Ishikawa (cell line): ENCODE measurements around the gene TRIO.

Experiments
- CEBPB ChIP-seq: IDR thresholded peaks from 2 replicates; pipeline ENCODE4 v1.6.1; 2012
- CREB1 ChIP-seq: IDR thresholded peaks from 2 replicates; pipeline ENCODE4 v1.6.1; 2012; ENCODE audit warnings: low read depth
- EGR1 ChIP-seq: IDR thresholded peaks from 2 replicates; pipeline ENCODE4 v1.6.1; 2012
- EP300 ChIP-seq: IDR thresholded peaks from 2 replicates; pipeline ENCODE4 v1.6.1; 2012; ENCODE audit warnings: borderline replicate concordance
- FOXM1 ChIP-seq: IDR thresholded peaks from 2 replicates; pipeline ENCODE4 v1.6.1; 2012; ENCODE audit warnings: low read depth, borderline replicate concordance
- NFIC ChIP-seq: IDR thresholded peaks from 2 replicates; pipeline ENCODE4 v1.6.1; 2012
- RAD21 ChIP-seq: IDR thresholded peaks from 2 replicates; pipeline ENCODE4 v1.6.1; 2012; ENCODE audit warnings: low read depth
- REST ChIP-seq: IDR thresholded peaks from 2 replicates; pipeline ENCODE4 v1.6.1; 2012; ENCODE audit warnings: low read depth, mild to moderate bottlenecking
- TAF1 ChIP-seq: IDR thresholded peaks from 2 replicates; pipeline ENCODE4 v1.6.1; 2012; ENCODE audit warnings: low read depth, mild to moderate bottlenecking
- TCF12 ChIP-seq: IDR thresholded peaks from 2 replicates; pipeline ENCODE4 v1.6.1; 2012; ENCODE audit warnings: low read depth
- TEAD4 ChIP-seq: IDR thresholded peaks from 2 replicates; pipeline ENCODE4 v1.6.1; 2012
- YY1 ChIP-seq: IDR thresholded peaks from 2 replicates; pipeline ENCODE4 v1.6.1; 2012; ENCODE audit warnings: low read depth
- ZBTB7A ChIP-seq: IDR thresholded peaks from 2 replicates; pipeline ENCODE4 v1.6.1; 2012; ENCODE audit warnings: low read depth
- TF ChIP-seq, protein P1 (sequence below): IDR thresholded peaks from 2 replicates; pipeline ENCODE4 v1.6.1; 2012
- TF ChIP-seq, protein P2 (sequence below): IDR thresholded peaks from 2 replicates; pipeline ENCODE4 v1.6.1; 2012

The TRIO gene

DNA sequence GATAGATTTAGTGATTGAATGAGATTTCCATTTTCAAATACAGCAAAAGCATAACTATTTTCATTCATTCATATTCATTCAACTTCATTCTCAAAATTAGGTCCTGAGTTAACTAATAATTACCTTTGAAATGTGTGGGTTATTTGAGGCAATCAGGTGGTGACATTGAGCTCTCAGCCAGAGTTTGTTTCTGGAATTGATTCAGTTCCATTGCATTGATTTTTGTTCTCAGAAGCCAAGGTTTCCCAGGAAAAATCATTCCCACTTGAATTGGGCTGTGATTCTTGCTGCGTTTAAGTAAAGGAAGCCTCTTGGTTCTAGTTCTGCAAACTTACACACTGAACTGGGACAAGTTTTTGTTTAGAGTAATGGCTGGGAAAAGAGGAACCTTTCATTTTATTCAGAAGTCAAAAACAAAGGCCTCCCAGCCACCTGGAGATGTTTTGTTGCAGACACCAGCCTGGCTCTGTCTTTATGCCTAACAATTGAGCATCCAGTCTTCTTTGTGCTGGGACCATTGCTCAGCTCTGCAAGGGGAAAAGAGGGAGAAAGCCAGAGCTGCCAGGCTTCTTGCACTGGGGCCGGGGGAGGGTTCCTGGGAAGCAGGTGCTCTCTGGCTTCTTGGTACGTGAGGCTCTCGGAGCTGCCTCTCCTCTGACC is 198.6 kb downstream of the TRIO start:
- TF ChIP-seq CREB1 (no peak), NFIC (no peak), RAD21 (no peak), TCF12 (no peak), ZBTB7A (no peak), TAF1 (no peak), EP300 (no peak), YY1 (no peak), CEBPB (no peak), REST (no peak), FOXM1 (no peak)
- TF ChIP-seq, protein P1, sequence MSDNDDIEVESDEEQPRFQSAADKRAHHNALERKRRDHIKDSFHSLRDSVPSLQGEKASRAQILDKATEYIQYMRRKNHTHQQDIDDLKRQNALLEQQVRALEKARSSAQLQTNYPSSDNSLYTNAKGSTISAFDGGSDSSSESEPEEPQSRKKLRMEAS: no peak
- TF ChIP-seq, protein P2, sequence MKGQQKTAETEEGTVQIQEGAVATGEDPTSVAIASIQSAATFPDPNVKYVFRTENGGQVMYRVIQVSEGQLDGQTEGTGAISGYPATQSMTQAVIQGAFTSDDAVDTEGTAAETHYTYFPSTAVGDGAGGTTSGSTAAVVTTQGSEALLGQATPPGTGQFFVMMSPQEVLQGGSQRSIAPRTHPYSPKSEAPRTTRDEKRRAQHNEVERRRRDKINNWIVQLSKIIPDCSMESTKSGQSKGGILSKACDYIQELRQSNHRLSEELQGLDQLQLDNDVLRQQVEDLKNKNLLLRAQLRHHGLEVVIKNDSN: no peak

- TF ChIP-seq EP300: no peak
- TF ChIP-seq RAD21: no peak
- no peak for TF ChIP-seq YY1
- TF ChIP-seq TCF12: no peak
- TF ChIP-seq TAF1: no peak
These were observed 199.2 kb downstream of the TRIO start for GRCh38 chr5:14342306-14342705.

DNA sequence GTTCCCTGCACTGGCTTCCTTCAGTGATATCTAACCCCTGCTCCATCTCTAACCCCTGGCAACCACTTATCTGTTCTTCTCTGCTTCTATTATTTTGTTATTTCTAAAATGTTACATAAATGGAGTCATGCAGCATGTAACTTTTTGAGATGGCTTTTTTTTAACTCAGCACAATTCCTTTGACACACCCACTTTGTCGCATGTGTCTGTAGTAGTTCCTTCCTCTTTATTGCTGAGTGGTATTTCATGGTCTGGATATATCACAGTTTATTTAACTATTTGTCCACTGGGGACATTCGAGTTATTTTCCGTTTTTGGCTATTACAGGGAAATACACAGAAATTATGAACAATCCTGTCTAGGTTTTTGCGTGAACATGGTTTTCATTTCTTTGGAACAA is 200.2 kb downstream of the TRIO start:
- TF ChIP-seq YY1 (no peak), RAD21 (no peak), EGR1 (no peak), TAF1 (no peak)

DNA sequence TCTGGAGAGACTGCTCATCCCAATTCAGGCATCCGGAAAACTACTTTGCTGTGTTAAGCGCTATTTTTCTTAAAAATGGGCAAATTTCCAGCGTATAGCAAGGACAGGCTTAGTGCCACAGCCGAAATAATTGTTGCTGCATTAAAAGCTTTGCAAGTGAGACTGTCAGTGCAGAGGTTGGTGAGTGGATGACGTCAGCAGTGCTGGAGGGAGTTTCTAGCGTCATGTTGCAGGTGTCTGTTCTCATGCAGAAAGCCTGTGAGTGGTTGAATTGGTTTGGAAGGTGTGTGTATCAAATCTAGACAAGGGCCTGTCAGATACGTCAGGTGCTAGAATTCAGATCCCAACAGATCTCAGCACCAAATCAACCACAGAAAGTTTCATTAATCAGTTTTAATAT is 204.4 kb downstream of the TRIO start:
- no peak for TF ChIP-seq ZBTB7A
- TF ChIP-seq FOXM1: no peak
- no peak for TF ChIP-seq YY1
- TF ChIP-seq, protein P1: no peak
- no peak for TF ChIP-seq EGR1

DNA sequence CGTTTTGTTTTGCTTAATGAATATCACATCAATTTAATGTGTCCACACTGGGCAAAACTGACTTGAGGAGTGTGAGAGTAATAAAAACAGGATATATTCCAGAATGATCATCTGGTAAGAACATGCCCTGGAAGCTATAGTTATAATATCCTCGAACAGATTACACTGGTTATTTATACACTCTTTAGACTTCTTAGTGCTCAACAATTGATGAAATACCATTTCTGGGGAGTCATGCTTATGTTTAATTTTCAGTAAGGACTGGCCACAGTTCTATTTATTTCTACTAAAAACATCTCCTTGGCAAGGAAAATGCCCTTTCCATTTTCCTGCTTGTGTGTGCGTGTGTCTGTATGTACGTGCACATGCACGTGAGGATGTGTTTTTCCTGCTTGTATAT is 205.0 kb downstream of the TRIO start:
- TF ChIP-seq, protein P1: no peak
- TF ChIP-seq CEBPB (no peak), TEAD4 (no peak), NFIC (no peak), TAF1 (no peak), CREB1 (no peak), FOXM1 (no peak), RAD21 (no peak), EGR1 (no peak), YY1 (no peak), REST (no peak), ZBTB7A (no peak), TCF12 (no peak), EP300 (no peak)
- TF ChIP-seq, protein P2: no peak

GRCh38 chr5:14349029-14349428 is 205.9 kb downstream of the TRIO start:
- no peak for TF ChIP-seq TEAD4
- no peak for TF ChIP-seq EGR1
- TF ChIP-seq NFIC: no peak
- no peak for TF ChIP-seq FOXM1
- no peak for TF ChIP-seq CREB1
- TF ChIP-seq, protein P2: no peak
- no peak for TF ChIP-seq YY1
